ENCODE measurements around the gene KIAA1217. TPM values are rescaled to one million over a fixed set of nuclear protein-coding genes. Genes with fewer than 3 reads are reported as not detected.

KIAA1217 gene
- total RNA-seq, 3 donors from 2014 or later = 49.5 to 94.5 (median 63.9) TPM

GRCh38 chr10:24446739-24447138 lies 237.8 kb downstream of the KIAA1217 start:
- TF ChIP-seq, protein P1, sequence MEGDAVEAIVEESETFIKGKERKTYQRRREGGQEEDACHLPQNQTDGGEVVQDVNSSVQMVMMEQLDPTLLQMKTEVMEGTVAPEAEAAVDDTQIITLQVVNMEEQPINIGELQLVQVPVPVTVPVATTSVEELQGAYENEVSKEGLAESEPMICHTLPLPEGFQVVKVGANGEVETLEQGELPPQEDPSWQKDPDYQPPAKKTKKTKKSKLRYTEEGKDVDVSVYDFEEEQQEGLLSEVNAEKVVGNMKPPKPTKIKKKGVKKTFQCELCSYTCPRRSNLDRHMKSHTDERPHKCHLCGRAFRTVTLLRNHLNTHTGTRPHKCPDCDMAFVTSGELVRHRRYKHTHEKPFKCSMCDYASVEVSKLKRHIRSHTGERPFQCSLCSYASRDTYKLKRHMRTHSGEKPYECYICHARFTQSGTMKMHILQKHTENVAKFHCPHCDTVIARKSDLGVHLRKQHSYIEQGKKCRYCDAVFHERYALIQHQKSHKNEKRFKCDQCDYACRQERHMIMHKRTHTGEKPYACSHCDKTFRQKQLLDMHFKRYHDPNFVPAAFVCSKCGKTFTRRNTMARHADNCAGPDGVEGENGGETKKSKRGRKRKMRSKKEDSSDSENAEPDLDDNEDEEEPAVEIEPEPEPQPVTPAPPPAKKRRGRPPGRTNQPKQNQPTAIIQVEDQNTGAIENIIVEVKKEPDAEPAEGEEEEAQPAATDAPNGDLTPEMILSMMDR (IDR thresholded peaks at IDR 0.05) = no peak
- H3K4me1 ChIP-seq (ENCODE audit: low read depth) = no peaks in the 10 kb centered on the region
- no peaks in the 10 kb centered on the region for H3K9me3 ChIP-seq
- intact Hi-C loops (cut with DNase I, micrococcal nuclease) = no loop called here
- DNase-seq (no peak), ATAC-seq (peak; percentile 29)
- no peaks in the 10 kb centered on the region for H3K36me3 ChIP-seq (ENCODE audit: low read depth)
- H3K4me3 ChIP-seq = no peak overlapping the region

- H3K4me1 ChIP-seq (ENCODE audit: low read depth) = no peaks in the 10 kb centered on the region
- H3K36me3 ChIP-seq (ENCODE audit: low read depth) = no peaks in the 10 kb centered on the region
- H3K9me3 ChIP-seq = no peaks in the 10 kb centered on the region
- DNase-seq (no peak), ATAC-seq (no peak)
- no peak overlapping the region for H3K4me3 ChIP-seq
- intact Hi-C loops (cut with DNase I, micrococcal nuclease) = no loop called here
- TF ChIP-seq, protein P1 (IDR thresholded peaks at IDR 0.05) = no peak
These were observed 239.5 kb downstream of the KIAA1217 start for GRCh38 chr10:24448351-24448999.

GRCh38 chr10:24449321-24449740 lies 240.4 kb downstream of the KIAA1217 start:
- ATAC-seq (peak; percentile 76), DNase-seq (no peak)
- H3K4me3 ChIP-seq = peak overlapping the region; percentile 3
- H3K4me1 ChIP-seq (ENCODE audit: low read depth) = no peaks in the 10 kb centered on the region
- intact Hi-C loops (cut with DNase I, micrococcal nuclease) = no loop called here
- TF ChIP-seq, protein P1 (IDR thresholded peaks at IDR 0.05) = no peak
- H3K9me3 ChIP-seq = no peaks in the 10 kb centered on the region
- H3K36me3 ChIP-seq (ENCODE audit: low read depth) = no peaks in the 10 kb centered on the region

GRCh38 chr10:24449769-24450310 lies 240.9 kb downstream of the KIAA1217 start:
- Histone ChIP-seq H3K36me3 (ENCODE audit: low read depth) (no peaks in the 10 kb centered on the region), H3K4me3 (peak overlapping the region; percentile 3), H3K4me1 (ENCODE audit: low read depth) (no peaks in the 10 kb centered on the region), H3K9me3 (no peaks in the 10 kb centered on the region)
- ATAC-seq (no peak), DNase-seq (no peak)
- intact Hi-C loops (cut with DNase I, micrococcal nuclease) = no loop called here
- TF ChIP-seq, protein P1 (IDR thresholded peaks at IDR 0.05) = no peak

DNA sequence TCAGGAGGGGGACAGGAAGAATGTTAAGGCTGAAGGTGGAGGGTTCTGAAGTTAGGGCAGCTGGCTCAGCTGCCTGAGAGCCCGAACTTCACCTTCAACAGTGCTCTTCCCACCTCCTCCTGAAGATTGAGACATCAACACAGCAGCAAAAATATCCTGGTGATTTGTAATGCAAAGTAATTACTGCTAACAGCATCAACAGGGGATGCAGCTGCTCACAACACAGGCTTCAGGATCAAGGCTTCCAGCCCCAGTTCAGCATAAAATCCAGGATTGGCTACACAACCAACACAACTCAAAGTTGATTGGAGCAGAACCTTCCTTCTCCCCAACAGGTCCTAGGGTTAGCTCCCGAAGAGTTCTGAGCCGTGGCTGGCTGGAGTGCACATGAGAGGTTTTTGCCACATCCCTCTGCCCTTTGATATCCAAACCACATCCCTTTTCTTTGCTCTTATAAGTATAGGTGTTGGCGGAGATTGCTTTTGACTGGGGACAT lies 242.4 kb downstream of the KIAA1217 start:
- no peaks in the 10 kb centered on the region for H3K9me3 ChIP-seq
- no peak for DNase-seq
- no peaks in the 10 kb centered on the region for H3K36me3 ChIP-seq (ENCODE audit: low read depth)
- no peaks in the 10 kb centered on the region for H3K4me1 ChIP-seq (ENCODE audit: low read depth)
- TF ChIP-seq, protein P1 (IDR thresholded peaks at IDR 0.05) = no peak
- intact Hi-C loops (cut with DNase I, micrococcal nuclease) = no loop called here
- no peak overlapping the region for H3K4me3 ChIP-seq
- ATAC-seq = peak; percentile 7
